ENCODE measurements around the gene PAF1.

The PAF1 gene

DNA sequence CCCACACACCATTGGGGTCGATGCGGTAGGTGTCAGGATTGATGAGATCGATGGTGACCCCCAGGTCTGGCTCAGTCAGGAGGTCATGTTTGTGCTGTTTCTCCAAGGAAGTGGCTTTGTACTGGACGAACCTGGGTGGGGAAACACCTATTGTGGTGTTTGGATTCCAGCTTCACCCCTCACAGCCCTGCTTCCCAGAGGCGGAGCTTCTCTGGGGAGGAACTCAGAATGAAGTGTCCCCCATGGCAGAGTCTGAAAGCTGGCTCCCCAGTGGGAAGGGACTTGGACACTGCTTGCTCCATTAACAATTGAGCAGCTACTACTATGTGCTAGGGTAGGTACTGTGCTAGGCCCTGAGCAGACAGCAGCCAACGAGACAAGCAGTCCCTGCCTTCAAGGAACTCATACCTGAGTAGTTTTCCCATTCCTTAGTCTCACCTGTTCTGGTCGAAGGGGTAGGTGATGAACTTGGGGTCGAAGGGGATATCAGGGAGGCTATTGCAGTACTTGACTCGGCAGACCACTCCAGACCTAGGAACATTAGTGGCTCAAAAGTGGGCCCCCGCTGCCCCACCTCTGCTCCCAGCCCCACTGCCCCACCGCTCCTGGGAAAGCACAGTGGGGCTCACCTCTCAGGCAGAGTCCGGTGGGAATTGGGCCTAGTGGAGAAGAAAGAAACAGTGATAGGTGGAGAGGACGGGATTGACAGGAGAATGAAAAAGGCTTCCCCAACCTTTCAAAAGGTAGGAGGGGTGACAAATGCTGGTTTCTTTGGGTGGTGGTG lies 1.1 kb downstream of the PAF1 start:
- Histone ChIP-seq H3K4me3 (ENCODE audit: extremely low read depth, insufficient read depth, low read length, poor library complexity, severe bottlenecking) (peak overlapping the region; percentile 94), H3K27ac (ENCODE audit: low read depth, low read length, severe bottlenecking) (peak overlapping the region; percentile 98), H3K36me3 (ENCODE audit: control insufficient read depth, insufficient read depth, low read length) (peaks cover 68% of the 10 kb centered on the region), H3K9me3 (ENCODE audit: control insufficient read depth, low read length) (no peaks in the 10 kb centered on the region), H3K4me1 (ENCODE audit: control insufficient read depth, insufficient read depth, low read length, poor library complexity, severe bottlenecking) (peaks cover 15% of the 10 kb centered on the region)
- 84 to 96% methylated on average over 4 to 5 of the region's 13 CpGs for WGBS, 2 experiments (ENCODE audit: insufficient coverage in 2 of 2)

GRCh38 chr19:39388657-39389056 lies 2.2 kb downstream of the PAF1 start:
- WGBS, 2 experiments (ENCODE audit: insufficient coverage in 2 of 2), result 73 to 97% methylated on average over 3 to 5 of the region's 5 CpGs
- H3K9me3 ChIP-seq (ENCODE audit: control insufficient read depth, low read length), result no peaks in the 10 kb centered on the region
- H3K4me1 ChIP-seq (ENCODE audit: control insufficient read depth, insufficient read depth, low read length, poor library complexity, severe bottlenecking), result peaks cover 15% of the 10 kb centered on the region
- peaks cover 71% of the 10 kb centered on the region for H3K36me3 ChIP-seq (ENCODE audit: control insufficient read depth, insufficient read depth, low read length)
- no peak overlapping the region for H3K4me3 ChIP-seq (ENCODE audit: extremely low read depth, insufficient read depth, low read length, poor library complexity, severe bottlenecking)
- H3K27ac ChIP-seq (ENCODE audit: low read depth, low read length, severe bottlenecking), result no peak overlapping the region

DNA sequence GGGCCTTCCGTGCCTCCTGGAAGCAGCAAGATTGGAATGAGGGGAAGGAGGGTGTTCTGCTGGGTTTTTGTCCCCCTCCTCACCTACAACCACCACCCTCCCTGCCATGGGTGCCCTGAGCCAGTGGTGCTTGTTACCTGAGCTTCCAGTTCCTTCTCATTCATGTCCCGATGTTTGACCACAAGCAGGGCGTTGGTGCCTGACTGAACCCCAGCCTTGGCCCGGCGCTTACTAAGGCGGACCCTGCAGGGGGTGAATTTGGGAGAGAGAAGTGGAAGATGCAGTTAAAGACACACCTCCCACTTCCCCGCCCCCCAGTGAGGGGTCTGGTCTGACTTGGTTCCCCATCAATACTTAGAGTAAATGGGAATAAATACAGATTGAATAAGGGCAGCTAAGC lies 4.3 kb downstream of the PAF1 start:
- Histone ChIP-seq H3K9me3 (ENCODE audit: control insufficient read depth, low read length) (no peaks in the 10 kb centered on the region), H3K4me3 (ENCODE audit: extremely low read depth, insufficient read depth, low read length, poor library complexity, severe bottlenecking) (no peak overlapping the region), H3K27ac (ENCODE audit: low read depth, low read length, severe bottlenecking) (peak overlapping the region; percentile 31), H3K36me3 (ENCODE audit: control insufficient read depth, insufficient read depth, low read length) (peaks cover 80% of the 10 kb centered on the region), H3K4me1 (ENCODE audit: control insufficient read depth, insufficient read depth, low read length, poor library complexity, severe bottlenecking) (peaks cover 11% of the 10 kb centered on the region)
- WGBS, 2 experiments (ENCODE audit: insufficient coverage in 2 of 2), result 93 to 95% methylated on average over 2 to 4 of the region's 7 CpGs

GRCh38 chr19:39385629-39386411 lies 5.1 kb downstream of the PAF1 start:
- H3K27ac ChIP-seq (ENCODE audit: low read depth, low read length, severe bottlenecking), result peak overlapping the region; percentile 31
- WGBS, 2 experiments (ENCODE audit: insufficient coverage in 2 of 2), result 88 to 93% methylated on average over 17 to 20 of the region's 20 CpGs
- H3K4me3 ChIP-seq (ENCODE audit: extremely low read depth, insufficient read depth, low read length, poor library complexity, severe bottlenecking), result no peak overlapping the region
- no peaks in the 10 kb centered on the region for H3K9me3 ChIP-seq (ENCODE audit: control insufficient read depth, low read length)
- H3K4me1 ChIP-seq (ENCODE audit: control insufficient read depth, insufficient read depth, low read length, poor library complexity, severe bottlenecking), result peaks cover 11% of the 10 kb centered on the region
- H3K36me3 ChIP-seq (ENCODE audit: control insufficient read depth, insufficient read depth, low read length), result peaks cover 87% of the 10 kb centered on the region

- peak overlapping the region; percentile 16 for H3K27ac ChIP-seq (ENCODE audit: low read depth, low read length, severe bottlenecking)
- 67 to 100% methylated on average over 1 of the region's 9 CpGs for WGBS, 2 experiments (ENCODE audit: insufficient coverage in 2 of 2)
- peaks cover 94% of the 10 kb centered on the region for H3K36me3 ChIP-seq (ENCODE audit: control insufficient read depth, insufficient read depth, low read length)
- H3K4me1 ChIP-seq (ENCODE audit: control insufficient read depth, insufficient read depth, low read length, poor library complexity, severe bottlenecking), result peaks cover 10% of the 10 kb centered on the region
- H3K4me3 ChIP-seq (ENCODE audit: extremely low read depth, insufficient read depth, low read length, poor library complexity, severe bottlenecking), result no peak overlapping the region
- no peaks in the 10 kb centered on the region for H3K9me3 ChIP-seq (ENCODE audit: control insufficient read depth, low read length)
Observed at GRCh38 chr19:39384839-39385568, 5.9 kb downstream of the PAF1 start.

GRCh38 chr19:39382991-39383828 lies 7.7 kb downstream of the PAF1 start:
- Histone ChIP-seq H3K4me1 (ENCODE audit: control insufficient read depth, insufficient read depth, low read length, poor library complexity, severe bottlenecking) (peaks cover 3% of the 10 kb centered on the region), H3K4me3 (ENCODE audit: extremely low read depth, insufficient read depth, low read length, poor library complexity, severe bottlenecking) (no peak overlapping the region), H3K9me3 (ENCODE audit: control insufficient read depth, low read length) (no peaks in the 10 kb centered on the region), H3K36me3 (ENCODE audit: control insufficient read depth, insufficient read depth, low read length) (peaks cover 95% of the 10 kb centered on the region), H3K27ac (ENCODE audit: low read depth, low read length, severe bottlenecking) (no peak overlapping the region)
- WGBS, 2 experiments (ENCODE audit: insufficient coverage in 2 of 2), result 97% methylated on average over 15 to 17 of the region's 18 CpGs

- no peak overlapping the region for H3K4me3 ChIP-seq (ENCODE audit: extremely low read depth, insufficient read depth, low read length, poor library complexity, severe bottlenecking)
- H3K27ac ChIP-seq (ENCODE audit: low read depth, low read length, severe bottlenecking), result no peak overlapping the region
- H3K36me3 ChIP-seq (ENCODE audit: control insufficient read depth, insufficient read depth, low read length), result peaks cover 96% of the 10 kb centered on the region
- no peaks in the 10 kb centered on the region for H3K9me3 ChIP-seq (ENCODE audit: control insufficient read depth, low read length)
- 92% methylated on average over 8 to 9 of the region's 10 CpGs for WGBS, 2 experiments (ENCODE audit: insufficient coverage in 2 of 2)
- peaks cover 3% of the 10 kb centered on the region for H3K4me1 ChIP-seq (ENCODE audit: control insufficient read depth, insufficient read depth, low read length, poor library complexity, severe bottlenecking)
Observed at GRCh38 chr19:39381910-39382611, 8.8 kb downstream of the PAF1 start.

- Histone ChIP-seq H3K9me3 (ENCODE audit: control insufficient read depth, low read length) (no peaks in the 10 kb centered on the region), H3K4me3 (ENCODE audit: extremely low read depth, insufficient read depth, low read length, poor library complexity, severe bottlenecking) (no peak overlapping the region), H3K4me1 (ENCODE audit: control insufficient read depth, insufficient read depth, low read length, poor library complexity, severe bottlenecking) (peaks cover 2% of the 10 kb centered on the region), H3K36me3 (ENCODE audit: control insufficient read depth, insufficient read depth, low read length) (peaks cover 96% of the 10 kb centered on the region), H3K27ac (ENCODE audit: low read depth, low read length, severe bottlenecking) (no peak overlapping the region)
- WGBS, 2 experiments (ENCODE audit: insufficient coverage in 2 of 2), result 91 to 99% methylated on average over 4 to 14 of the region's 17 CpGs
Observed at GRCh38 chr19:39380521-39381502, 10.1 kb downstream of the PAF1 start.

GRCh38 chr19:39379865-39380396 lies 11.0 kb downstream of the PAF1 start:
- Histone ChIP-seq H3K9me3 (ENCODE audit: control insufficient read depth, low read length) (no peaks in the 10 kb centered on the region), H3K4me1 (ENCODE audit: control insufficient read depth, insufficient read depth, low read length, poor library complexity, severe bottlenecking) (no peaks in the 10 kb centered on the region), H3K27ac (ENCODE audit: low read depth, low read length, severe bottlenecking) (no peak overlapping the region), H3K4me3 (ENCODE audit: extremely low read depth, insufficient read depth, low read length, poor library complexity, severe bottlenecking) (no peak overlapping the region), H3K36me3 (ENCODE audit: control insufficient read depth, insufficient read depth, low read length) (peaks cover 96% of the 10 kb centered on the region)
- WGBS, 2 experiments (ENCODE audit: insufficient coverage in 2 of 2), result 98% methylated on average over 11 to 13 of the region's 14 CpGs
